Stimulated activated CD4-positive, alpha-beta T cell treated with anti-CD3 and anti-CD28 coated beads, TNF-alpha, amount 100 ng/mL, for 1 hour (primary cell): Measurements from ENCODE around the gene CD93.

ENCODE experiments used
- DNase-seq, 3 donors: peaks; one replicate each; pipeline ENCODE4 v3.0.0-alpha.2; 2020; ENCODE audit warnings: low read depth in 3 of 3, low spot score in 1 of 3

The CD93 gene

DNA sequence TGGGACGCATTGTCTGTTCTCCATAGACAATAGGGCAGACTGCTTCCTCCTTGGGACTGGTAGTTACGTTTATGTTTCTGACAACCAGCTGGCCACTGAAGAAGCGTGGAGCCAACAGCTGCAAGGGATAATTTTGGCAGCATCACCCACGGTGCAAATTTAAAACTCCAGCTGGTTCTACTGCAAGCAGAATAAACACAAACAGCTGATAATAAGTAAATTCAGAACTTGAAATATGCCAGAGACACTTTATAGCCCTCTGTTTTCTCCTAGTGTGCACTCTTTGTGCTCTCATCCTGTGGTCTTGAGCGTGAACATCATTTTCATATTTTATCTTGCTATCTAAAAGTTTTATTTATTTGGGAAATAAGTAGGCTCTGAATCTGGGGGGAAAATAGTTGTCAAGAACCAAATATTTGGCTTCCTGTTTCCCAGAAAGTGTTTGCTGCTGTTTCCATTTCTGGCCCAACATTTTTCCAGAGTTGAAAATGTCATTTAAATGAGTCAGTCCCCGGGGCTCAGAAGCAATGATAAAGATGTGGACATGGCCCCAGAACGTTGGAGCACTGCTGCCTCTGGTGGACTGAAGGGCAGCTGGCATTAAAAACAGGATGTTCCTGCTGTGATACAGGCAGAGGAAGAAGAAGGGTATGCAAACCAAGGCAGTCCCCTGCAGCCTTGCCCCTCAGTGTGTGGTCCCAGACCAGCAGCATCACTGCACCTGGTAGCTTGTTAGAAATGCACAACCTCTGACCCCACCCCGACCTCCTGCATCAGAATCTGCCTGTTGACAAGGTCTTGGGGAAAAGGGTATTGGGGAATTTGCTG is 24.2 kb downstream of the CD93 start:
- DNase-seq, result no peak

GRCh38 chr20:23061262-23061661 is 24.9 kb downstream of the CD93 start:
- no peak for DNase-seq

DNA sequence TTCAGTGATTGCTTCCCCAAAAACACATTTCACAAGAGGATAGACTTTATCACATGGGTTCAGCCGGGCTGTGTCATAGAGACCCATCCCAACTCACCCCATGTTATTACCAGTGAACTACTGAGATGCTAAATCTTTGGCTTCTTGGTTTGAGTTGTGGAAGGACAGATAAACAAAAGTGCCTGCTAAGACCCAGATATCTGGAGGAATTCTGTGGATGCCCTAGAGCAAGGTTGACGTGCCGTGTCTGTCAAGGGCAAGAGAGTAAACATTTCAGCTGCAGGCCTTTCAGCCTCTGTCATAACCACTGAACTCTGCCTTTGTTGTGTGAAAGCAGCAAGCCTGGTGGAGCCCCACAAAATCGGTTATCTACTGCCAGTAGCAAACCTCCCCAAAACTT is 25.5 kb downstream of the CD93 start:
- DNase-seq, result no peak

DNA sequence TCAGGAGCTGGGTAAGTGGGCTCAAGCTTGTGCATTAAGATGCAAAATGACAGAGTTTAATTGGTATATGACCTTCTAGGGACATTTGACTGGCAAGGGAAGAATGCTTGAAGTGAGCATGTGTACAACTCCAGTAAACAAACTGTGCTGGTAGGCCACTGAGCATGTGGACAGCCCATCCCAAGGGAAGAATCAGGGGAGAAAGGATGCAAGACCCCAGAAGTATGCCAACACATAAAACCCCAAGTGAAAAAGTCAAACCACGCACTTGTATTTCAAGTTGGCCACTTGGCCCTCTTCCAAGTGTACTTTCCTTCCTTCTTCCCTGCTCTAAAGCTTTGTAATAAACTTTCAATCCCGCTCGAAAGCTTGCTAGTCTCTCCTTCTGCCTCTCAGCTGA is 26.3 kb downstream of the CD93 start:
- no peak for DNase-seq

DNA sequence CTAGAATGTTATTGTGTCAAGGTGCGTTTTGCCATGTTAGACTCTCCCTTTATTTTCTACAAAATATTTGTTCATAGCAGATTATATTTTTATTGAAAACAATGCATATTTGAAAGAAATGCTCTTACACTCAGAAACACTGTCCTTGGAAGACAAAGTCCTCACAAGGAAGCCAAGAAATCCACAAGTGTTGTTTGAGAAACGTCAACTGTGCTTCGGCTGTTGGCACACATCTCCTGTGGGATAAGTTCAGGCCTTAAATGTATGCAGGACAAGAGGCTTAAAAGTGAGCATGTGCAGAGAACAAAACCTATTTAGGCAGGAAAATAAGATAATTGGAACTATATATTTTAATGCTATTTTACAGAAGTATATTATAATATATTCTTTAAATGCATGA is 27.1 kb downstream of the CD93 start:
- DNase-seq, result no peak

DNA sequence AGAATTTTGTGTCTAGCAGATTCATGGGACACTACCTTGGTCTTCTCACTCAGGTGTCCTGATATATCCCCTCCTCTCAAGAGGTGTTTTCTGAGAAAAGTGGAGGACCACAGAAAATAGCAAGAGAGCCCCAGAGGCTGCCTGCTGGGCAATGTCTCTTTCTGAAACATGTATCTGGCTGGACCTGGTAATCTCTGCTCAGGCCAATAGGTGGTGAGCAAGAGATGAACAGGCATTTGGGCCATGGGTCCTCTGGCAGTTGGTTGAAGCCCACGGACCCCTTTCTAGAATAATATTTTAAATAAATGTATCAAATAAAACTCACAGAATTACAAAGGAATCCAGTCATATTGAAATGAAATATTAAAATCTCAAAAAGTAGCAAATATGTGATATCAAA is 27.9 kb downstream of the CD93 start:
- no peak for DNase-seq

DNA sequence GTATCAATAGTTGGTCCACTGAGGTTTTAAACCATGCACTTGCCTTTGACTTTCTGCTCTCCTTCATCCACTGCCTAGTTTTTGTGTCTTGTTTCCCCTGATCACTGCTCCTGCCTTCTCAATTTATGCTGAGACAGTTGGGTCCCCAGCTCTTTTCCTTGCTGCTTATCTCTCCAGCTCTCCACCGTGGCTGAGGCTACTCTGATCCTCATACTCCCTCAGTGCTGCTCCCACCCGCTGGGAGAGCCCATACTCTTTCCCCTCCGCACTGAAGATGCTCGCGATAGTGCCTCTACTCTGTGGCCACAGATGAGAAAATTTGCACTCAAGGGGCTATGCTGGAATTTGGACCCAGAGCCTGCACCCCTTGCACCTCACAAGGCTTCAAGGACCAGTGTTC is 33.2 kb downstream of the CD93 start:
- DNase-seq, result no peak

GRCh38 chr20:23050847-23051627 is 35.1 kb downstream of the CD93 start:
- no peak for DNase-seq

DNA sequence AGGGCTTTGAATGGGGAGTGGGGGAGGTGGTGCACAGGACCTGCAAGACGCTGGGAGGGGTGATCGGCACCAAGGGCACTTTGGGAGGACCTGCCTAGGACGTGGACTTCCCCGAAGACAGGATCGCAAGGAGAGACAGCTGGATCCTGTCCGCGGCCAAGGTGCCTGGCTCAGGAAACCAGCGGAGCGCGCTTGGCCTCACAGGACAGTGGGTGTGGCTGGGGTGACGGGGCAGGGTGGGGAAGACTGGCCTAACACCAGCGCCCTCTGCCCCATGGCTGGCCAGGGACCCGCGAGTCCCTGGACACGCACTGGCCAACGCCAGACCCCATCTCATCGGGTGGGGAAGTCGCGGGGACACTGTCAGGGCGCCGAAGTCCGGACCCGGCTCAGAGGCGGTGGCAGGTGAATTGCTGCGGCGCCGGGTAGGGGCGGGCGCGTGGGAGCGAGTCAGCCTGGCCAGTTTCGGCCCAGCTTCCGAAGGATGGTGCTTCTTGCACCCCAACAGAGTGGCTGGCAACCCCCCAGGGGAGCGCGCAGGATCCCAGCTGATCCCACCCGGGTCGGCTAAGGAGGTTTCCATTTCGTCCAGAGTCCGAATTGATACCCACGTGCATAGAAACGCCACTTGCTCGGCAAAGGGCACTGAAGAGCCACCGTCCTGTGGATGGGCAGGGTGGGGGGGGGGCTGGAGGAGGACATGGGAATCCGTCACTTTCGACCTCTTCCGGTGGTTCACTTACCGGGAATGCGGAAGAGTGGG is 35.9 kb downstream of the CD93 start:
- no peak for DNase-seq

DNA sequence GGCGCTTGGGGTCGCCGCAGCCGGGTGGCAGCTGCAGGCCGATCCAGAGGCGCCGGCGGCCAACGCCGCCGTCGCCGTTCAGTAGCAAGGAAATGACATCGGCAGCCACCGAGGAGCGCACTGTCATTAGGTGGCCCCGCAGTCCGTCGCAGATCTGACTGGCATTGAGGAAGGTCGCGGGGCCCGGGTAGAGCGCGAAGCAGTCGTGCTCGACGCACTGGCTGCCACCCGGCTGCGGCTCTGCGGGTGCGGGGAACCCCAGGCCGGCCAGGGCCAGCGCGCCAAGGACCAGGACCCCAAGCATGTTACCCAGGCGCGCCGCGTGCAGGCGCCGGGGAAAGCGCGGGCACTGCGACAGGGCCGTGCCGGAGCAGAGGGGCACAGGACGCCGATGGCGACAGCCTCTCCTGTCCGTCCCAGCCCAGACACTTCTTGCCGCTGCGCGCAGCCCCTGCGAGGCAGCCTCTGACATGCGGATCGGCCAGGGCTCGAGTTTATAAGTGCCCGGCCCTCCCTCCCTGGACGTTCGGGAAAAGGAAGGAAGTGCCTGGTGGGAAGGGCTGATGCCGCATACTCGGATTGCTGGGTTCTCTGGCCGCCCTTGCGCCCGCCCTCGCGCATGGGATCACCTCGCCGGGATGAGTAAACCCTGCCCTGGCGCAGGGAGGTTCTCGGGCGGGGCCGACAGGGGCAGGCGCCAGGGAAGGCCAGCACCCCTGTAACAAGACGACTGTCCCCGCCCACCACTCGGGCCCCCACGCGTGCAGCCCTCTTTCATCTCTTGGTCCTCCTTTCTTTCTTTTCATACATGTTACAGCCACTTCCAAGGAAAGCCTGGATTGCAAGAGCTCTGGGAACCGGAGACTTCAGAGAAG is 36.7 kb downstream of the CD93 start, which contains the start of gene THBD:
TSS of gene THBD (minus strand) at position 472 of the 875 bp plus-strand sequence. CDS start at position 304, 168 bp downstream.
- DNase-seq, result no peak

DNA sequence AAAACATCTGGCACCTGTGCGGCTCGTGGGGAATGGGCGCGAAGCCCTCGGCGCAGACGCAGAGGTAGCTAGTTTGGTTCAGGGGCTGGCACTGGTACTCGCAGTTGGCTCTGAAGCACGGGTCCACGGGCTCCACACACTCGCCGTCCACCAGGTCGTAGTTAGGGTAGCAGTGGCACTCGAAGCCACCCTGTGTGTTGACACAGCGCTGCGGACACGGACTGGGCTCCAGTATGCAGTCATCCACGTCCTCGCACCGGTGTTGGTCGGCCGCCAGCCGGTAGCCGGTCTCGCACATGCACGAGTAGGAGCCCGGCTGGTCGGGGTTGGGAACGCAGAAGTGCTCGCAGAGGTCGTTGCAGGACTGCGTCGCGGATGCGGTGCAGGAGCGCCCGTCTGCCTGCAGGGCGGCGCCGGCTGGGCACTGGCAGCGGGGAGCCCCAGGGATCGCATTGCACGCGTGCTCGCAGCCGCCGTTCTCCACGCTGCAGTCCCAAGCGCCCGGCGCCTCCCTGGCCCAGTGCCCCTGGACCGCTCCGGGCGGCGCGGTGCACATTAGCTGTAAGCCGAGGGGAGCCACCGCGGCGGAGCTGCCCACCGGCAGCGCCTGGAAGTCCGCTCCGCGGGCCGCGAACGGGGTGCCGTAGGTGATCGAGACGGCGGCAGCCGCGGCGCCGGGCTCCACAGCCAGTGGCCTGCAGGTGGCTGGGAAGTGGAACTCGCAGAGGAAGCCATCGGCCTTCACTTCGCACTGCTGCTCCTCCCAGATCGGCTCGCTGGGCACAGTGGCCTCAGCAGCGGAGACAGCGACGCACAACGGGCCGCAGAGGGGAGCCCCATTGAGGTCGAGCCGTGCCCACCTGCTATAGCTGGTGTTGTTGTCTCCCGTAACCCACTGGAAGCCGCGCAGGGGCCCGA is 37.6 kb downstream of the CD93 start:
- no peak for DNase-seq

- no peak for DNase-seq
Measured at GRCh38 chr20:23047738-23048214, 38.3 kb downstream of the CD93 start.

- DNase-seq, result no peak
Measured at GRCh38 chr20:23047001-23047737, 39.0 kb downstream of the CD93 start.

- no peak for DNase-seq
Measured at GRCh38 chr20:23046431-23046830, 39.7 kb downstream of the CD93 start.

DNA sequence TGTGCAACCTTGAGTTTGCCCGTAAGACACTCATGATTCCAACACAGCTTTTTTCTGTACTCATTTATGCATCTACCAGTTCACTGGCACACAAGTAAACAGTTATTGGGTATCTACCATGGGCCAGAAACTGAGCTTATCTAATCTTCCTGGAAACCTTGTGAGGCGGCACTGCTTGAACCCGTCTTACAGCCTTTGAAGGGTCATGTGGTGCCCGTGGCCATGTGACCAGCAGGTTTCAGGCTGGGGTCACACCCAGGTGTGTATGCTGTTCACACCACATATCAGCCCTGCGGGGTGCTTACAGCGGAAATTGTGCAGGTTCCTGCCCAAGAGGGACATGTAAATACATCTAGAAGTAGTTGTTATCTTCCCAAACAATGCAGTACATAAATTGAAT is 42.7 kb downstream of the CD93 start:
- no peak for DNase-seq

DNA sequence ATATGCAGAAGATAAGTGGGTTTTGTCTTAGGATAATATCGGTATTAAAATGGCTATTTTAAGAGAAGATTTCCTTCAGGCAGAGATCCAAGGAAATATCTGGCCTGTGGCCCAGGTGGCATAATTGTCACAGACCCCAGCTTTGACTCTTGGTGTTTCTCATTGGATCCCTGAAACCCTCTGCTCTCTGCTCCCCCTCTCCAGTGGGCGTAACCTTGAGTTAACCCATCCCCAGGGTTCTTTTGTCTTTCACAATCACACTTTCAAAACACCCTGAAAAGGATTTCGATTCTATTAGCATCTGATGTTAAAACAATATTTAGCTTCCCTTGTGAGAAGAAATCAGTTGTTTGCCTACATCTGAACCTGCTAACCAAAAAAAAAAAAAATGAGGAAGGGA is 43.9 kb downstream of the CD93 start:
- no peak for DNase-seq

- no peak for DNase-seq
Measured at GRCh38 chr20:23039885-23040508, 46.1 kb downstream of the CD93 start.

GRCh38 chr20:23039136-23039875 is 46.8 kb downstream of the CD93 start:
- no peak for DNase-seq
